ENCODE data around the gene MALT1. TPM values are rescaled to one million over a fixed set of nuclear protein-coding genes. Genes with fewer than 3 reads are reported as not detected.

Gene MALT1
- total and polyA plus RNA-seq, 2 donors (not counting 1 experiment from before 2014, with no cell fraction given), result 42.4 to 81.2 TPM

DNA sequence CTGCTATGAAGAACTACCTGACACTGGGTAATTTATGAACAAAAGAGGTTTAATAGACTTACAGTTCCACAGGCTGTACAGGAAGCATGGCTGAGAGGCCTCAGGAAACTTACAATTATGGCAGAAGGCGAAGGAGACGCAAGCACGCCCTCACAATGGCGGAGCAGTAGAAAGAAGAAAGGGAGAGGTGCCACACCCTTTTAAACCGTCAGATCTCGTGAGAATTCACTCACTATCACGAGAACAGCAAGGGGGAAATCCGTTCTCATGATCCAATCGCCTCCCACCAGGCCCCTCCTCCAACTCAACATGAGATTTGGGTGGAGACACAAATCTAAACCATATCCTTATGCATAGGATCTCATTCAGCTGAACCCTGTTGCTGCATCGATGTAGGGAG is 108.8 kb downstream of the MALT1 start:
- ATAC-seq (ENCODE audit: low read depth) (no peak), DNase-seq (no peak)
- Mint-ChIP-seq H3K4me1 (peaks cover 3% of the 10 kb centered on the region), H3K27me3 (no peaks in the 10 kb centered on the region), H3K27ac (no peak overlapping the region), H3K4me3 (no peak overlapping the region), H3K9me3 (ENCODE audit: insufficient read depth) (no peaks in the 10 kb centered on the region)
- H3K27me3 ChIP-seq (replicated peaks in 1 of 4; ENCODE audit: control extremely low read depth in 1 of 4, control insufficient read depth in 3 of 4, insufficient read depth in 4 of 4, low read length in 3 of 4), result no peaks in the 10 kb centered on the region
- no peaks in the 10 kb centered on the region for H4K20me1 ChIP-seq (ENCODE audit: control insufficient read depth, insufficient read depth, low read length, poor library complexity, severe bottlenecking)
- no peak for TF ChIP-seq EZH2 (IDR thresholded peaks at IDR 0.05; ENCODE audit: borderline replicate concordance, insufficient read depth, low read depth, low read length, poor library complexity, severe bottlenecking)
- TF ChIP-seq, protein P1, sequence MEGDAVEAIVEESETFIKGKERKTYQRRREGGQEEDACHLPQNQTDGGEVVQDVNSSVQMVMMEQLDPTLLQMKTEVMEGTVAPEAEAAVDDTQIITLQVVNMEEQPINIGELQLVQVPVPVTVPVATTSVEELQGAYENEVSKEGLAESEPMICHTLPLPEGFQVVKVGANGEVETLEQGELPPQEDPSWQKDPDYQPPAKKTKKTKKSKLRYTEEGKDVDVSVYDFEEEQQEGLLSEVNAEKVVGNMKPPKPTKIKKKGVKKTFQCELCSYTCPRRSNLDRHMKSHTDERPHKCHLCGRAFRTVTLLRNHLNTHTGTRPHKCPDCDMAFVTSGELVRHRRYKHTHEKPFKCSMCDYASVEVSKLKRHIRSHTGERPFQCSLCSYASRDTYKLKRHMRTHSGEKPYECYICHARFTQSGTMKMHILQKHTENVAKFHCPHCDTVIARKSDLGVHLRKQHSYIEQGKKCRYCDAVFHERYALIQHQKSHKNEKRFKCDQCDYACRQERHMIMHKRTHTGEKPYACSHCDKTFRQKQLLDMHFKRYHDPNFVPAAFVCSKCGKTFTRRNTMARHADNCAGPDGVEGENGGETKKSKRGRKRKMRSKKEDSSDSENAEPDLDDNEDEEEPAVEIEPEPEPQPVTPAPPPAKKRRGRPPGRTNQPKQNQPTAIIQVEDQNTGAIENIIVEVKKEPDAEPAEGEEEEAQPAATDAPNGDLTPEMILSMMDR (IDR thresholded peaks at IDR 0.05), result no peak
- no peaks in the 10 kb centered on the region for H3K9me3 ChIP-seq (ENCODE audit: control extremely low read depth in 1 of 3, control insufficient read depth in 2 of 3, insufficient read depth in 1 of 3, low read length in 2 of 3)
- peaks cover 2 to 5% of the 10 kb centered on the region in 2 donors for H3K4me1 ChIP-seq (ENCODE audit: control insufficient read depth in 2 of 2, insufficient read depth in 2 of 2, low read length in 2 of 2)
- ChIA-PET POLR2A (no interaction called here), CTCF (interaction anchor here (0.8 to 17.8 kb wide), 9 partner anchors 11 to 433 kb away, joined by 3 to 471 read pairs (median 4); no protein-coding TSS in a partner anchor)
- H3K36me3 ChIP-seq (replicated peaks in 1 of 2; ENCODE audit: control extremely low read depth in 1 of 2, control insufficient read depth in 1 of 2, extremely low read depth in 1 of 2, insufficient read depth in 2 of 2, low read length in 1 of 2), result no peaks in the 10 kb centered on the region
- no peak overlapping the region for H3K9ac ChIP-seq (ENCODE audit: low read length)
- no peak overlapping the region for H3K4me3 ChIP-seq (ENCODE audit: control extremely low read depth in 1 of 5, extremely low read depth in 1 of 5, insufficient read depth in 1 of 5, low read depth in 2 of 5, low read length in 4 of 5)
- H3K4me2 ChIP-seq (replicated peaks; ENCODE audit: low read depth, low read length, poor library complexity, severe bottlenecking), result no peak overlapping the region
- intact Hi-C loops (cut with micrococcal nuclease), result loop anchor here (2.0 to 10.0 kb wide), 3 partner anchors 85 to 623 kb away; partner anchors contain the start of gene ZNF532
- no peak overlapping the region for H3K27ac ChIP-seq (ENCODE audit: low read length in 2 of 2)
- no peak overlapping the region for H2AFZ ChIP-seq (ENCODE audit: insufficient read depth, low read depth, low read length, poor library complexity, severe bottlenecking)
- WGBS (ENCODE audit: insufficient coverage), result 87% methylated on average over 7 of the region's 10 CpGs
- H3K79me2 ChIP-seq (ENCODE audit: control insufficient read depth, insufficient read depth, low read length), result no peaks in the 10 kb centered on the region

DNA sequence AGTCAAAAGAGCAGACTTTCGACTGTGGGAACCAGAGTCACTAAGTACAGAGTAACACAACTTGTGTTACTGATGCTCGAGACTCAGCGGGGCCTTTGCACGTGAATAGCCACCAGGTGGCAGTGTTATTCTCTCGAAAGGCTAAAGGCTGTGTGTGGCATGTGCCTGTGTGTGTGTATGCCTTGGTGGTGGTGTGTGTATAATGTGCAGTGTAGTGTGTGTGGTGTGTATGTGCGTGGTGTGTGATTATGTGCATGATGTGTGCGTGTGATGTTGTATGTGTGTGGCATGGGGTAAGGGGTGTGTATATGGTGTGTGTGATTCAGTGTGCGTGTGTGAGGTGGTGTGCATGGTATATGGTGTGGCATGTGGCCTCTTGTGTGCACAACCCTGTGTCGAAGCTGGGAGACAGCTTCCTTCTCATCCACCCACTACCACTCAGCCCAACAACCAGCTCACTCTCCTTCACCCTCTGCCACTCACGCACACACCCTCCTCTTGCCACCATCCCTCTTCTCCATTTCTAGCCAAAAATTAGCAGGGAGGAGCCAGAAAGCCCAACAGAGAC is 110.4 kb downstream of the MALT1 start:
- Histone ChIP-seq H3K4me2 (replicated peaks; ENCODE audit: low read depth, low read length, poor library complexity, severe bottlenecking) (no peak overlapping the region), H2AFZ (ENCODE audit: insufficient read depth, low read depth, low read length, poor library complexity, severe bottlenecking) (no peak overlapping the region), H3K36me3 (replicated peaks in 1 of 2; ENCODE audit: control extremely low read depth in 1 of 2, control insufficient read depth in 1 of 2, extremely low read depth in 1 of 2, insufficient read depth in 2 of 2, low read length in 1 of 2) (no peaks in the 10 kb centered on the region), H3K27me3 (replicated peaks in 1 of 4; ENCODE audit: control extremely low read depth in 1 of 4, control insufficient read depth in 3 of 4, insufficient read depth in 4 of 4, low read length in 3 of 4) (no peaks in the 10 kb centered on the region), H4K20me1 (ENCODE audit: control insufficient read depth, insufficient read depth, low read length, poor library complexity, severe bottlenecking) (no peaks in the 10 kb centered on the region), H3K9me3 (ENCODE audit: control extremely low read depth in 1 of 3, control insufficient read depth in 2 of 3, insufficient read depth in 1 of 3, low read length in 2 of 3) (no peaks in the 10 kb centered on the region), H3K4me1 (ENCODE audit: control insufficient read depth in 2 of 2, insufficient read depth in 2 of 2, low read length in 2 of 2) (peaks cover 2 to 5% of the 10 kb centered on the region in 2 donors), H3K4me3 (ENCODE audit: control extremely low read depth in 1 of 5, extremely low read depth in 1 of 5, insufficient read depth in 1 of 5, low read depth in 2 of 5, low read length in 4 of 5) (no peak overlapping the region), H3K9ac (ENCODE audit: low read length) (no peak overlapping the region), H3K27ac (ENCODE audit: low read length in 2 of 2) (no peak overlapping the region), H3K79me2 (ENCODE audit: control insufficient read depth, insufficient read depth, low read length) (no peaks in the 10 kb centered on the region)
- Mint-ChIP-seq H3K27me3 (no peaks in the 10 kb centered on the region), H3K9me3 (ENCODE audit: insufficient read depth) (no peaks in the 10 kb centered on the region), H3K27ac (no peak overlapping the region), H3K4me1 (peaks cover 3% of the 10 kb centered on the region), H3K4me3 (no peak overlapping the region)
- DNase-seq (peak; percentile 84), ATAC-seq (ENCODE audit: low read depth) (peak; percentile 93)
- POLR2A ChIA-PET, result no interaction called here
- WGBS (ENCODE audit: insufficient coverage), result 20% methylated on average over 9 of the region's 10 CpGs
- TF ChIP-seq, protein P1 (IDR thresholded peaks at IDR 0.05), result peak; percentile 93
- TF ChIP-seq EZH2 (IDR thresholded peaks at IDR 0.05; ENCODE audit: borderline replicate concordance, insufficient read depth, low read depth, low read length, poor library complexity, severe bottlenecking), result no peak
- CTCF ChIA-PET, result interaction anchor here (0.6 to 17.8 kb wide), 35 partner anchors 11 to 621 kb away, joined by 3 to 471 read pairs (median 4); no protein-coding TSS in a partner anchor
- intact Hi-C loops (cut with micrococcal nuclease), result loop anchor here (1.0 to 10.0 kb wide), 5 partner anchors 83 to 621 kb away; partner anchors contain the start of gene ZNF532

All from B cell (primary cell).